GM18526 (cell line): Measurements from ENCODE around the gene MCAM.

ENCODE experiments used
- POLR2A ChIP-seq: IDR thresholded peaks from 3 replicates; pipeline ENCODE4 v1.6.1; 2011; ENCODE audit not compliant: insufficient read length; ENCODE audit errors: extremely low read depth

Gene MCAM

GRCh38 chr11:119307219-119307618 is 9.7 kb downstream of the MCAM start:
- TF ChIP-seq POLR2A: no peak

- TF ChIP-seq POLR2A: no peak
Measured at GRCh38 chr11:119306373-119306890, 10.5 kb downstream of the MCAM start.

GRCh38 chr11:119305556-119306372 is 11.2 kb downstream of the MCAM start:
- no peak for TF ChIP-seq POLR2A

GRCh38 chr11:119303227-119303718 is 13.7 kb downstream of the MCAM start:
- TF ChIP-seq POLR2A: no peak

- TF ChIP-seq POLR2A: no peak
Measured at GRCh38 chr11:119300198-119300964, 16.5 kb downstream of the MCAM start.

DNA sequence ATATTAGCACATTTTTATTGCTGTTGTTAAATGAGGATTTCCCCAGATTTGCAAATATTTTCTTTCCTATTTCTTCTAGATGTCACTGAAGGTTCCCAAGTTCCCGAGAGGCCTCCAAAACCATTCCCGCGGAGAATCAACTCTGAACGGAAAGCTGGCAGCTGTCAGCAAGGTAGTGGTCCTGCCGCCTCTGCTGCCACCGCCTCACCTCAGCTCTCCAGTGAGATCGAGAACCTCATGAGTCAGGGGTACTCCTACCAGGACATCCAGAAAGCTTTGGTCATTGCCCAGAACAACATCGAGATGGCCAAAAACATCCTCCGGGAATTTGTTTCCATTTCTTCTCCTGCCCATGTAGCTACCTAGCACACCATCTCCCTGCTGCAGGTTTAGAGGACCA is 17.5 kb downstream of the MCAM start:
- no peak for TF ChIP-seq POLR2A

- no peak for TF ChIP-seq POLR2A
Measured at GRCh38 chr11:119298726-119299125, 18.2 kb downstream of the MCAM start.

DNA sequence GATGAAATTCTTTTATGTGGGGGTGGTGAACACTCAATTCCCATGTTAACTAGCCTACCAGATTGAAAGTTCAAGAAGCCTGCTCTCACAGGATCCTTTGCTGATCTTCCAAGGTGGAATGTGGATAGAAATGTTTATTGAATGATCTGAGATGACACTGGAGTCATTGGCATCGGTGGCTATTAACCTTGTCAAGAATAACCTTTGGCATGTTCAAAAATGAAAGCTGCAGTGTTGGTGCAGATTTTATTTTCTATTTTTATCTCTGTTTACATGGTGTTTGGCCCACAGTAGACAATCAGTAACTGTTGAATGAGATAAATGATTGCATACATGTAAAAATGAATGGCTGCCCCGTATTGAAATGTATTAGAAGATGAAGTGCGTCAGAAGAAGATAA is 19.0 kb downstream of the MCAM start:
- TF ChIP-seq POLR2A: no peak

DNA sequence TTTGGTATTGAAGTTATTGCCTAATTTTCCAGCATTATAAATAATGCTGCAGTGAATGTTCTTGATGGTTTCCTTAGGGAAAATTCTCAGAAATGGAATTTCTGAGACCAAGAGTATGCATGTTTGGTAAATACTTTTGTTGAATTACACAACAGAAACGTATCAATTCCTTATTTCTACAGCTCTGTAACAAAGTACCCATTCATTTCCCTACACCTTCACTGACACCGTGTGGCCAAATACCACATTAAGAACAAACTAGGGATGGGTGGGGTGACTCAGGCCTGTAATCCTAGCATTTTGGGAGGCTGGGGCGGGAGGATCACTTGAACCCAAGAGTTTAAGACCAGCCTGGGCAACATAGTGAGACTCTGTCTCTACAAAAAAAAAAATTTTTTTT is 21.8 kb downstream of the MCAM start:
- TF ChIP-seq POLR2A: no peak

DNA sequence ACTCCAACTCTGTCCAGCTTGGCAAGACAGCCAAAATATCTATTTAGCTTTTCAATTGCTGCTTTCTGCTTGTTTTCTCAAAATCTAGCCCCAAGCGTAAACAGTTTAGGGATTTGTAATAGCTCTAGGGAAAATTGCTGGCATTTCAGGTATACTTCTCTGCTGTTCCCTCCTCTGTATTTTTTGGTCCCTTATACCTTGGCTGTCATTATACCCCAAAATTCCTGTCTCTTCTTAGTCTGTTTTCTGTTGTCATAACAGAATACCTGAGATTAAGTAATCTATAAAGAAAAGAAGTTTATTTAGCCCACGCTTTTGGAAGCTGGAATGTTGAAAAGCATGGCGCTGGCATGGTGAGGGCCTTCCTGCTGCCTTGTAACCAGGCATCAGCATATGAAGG is 23.5 kb downstream of the MCAM start:
- no peak for TF ChIP-seq POLR2A

DNA sequence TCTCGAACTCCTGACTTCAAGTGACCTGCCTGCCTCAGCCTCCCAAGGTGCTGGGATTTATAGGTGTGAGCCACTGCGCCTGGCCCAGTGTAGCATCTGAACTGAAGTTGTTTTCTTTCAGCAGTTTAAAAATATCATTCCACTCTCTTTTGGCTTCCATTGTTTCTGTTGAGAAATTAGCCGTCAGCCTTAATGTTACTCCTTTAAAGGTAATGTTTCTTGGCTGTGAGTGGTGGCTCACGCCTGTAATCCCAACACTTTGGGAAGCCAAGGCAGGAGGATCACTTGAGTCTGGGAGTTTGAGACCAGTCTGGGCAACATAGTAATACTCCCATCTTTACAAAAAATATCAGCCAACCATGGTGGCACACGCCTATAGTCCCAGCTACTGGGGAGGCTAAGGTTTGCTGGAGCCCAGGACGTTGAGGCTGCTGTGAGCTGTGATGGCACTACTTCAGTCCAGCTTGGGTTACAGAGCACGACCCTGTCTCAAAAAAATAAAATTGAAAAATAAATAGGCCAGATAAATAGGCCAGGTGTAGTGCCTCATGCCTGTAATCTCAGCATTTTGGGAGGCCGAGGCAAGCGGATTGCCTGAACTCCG is 25.9 kb downstream of the MCAM start:
- TF ChIP-seq POLR2A: no peak

DNA sequence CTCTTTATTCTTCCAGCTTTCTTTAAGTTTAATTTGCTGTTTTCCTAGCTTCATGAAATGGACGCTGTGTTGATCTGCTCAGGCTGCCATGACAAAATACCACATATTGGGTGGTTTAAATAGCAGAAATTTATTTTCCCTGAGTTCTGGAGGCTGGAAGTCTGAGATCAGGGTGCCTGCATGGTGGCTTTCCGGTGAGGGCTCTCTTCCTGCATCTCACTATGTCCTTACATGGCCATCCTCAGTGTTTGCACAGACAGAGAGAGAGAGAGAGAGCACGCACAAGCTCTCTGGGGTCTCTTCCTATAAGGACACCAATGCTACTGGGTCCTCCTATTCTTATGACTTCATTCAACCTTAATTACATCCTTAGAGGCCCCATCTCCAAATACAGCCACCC is 28.7 kb downstream of the MCAM start:
- no peak for TF ChIP-seq POLR2A

DNA sequence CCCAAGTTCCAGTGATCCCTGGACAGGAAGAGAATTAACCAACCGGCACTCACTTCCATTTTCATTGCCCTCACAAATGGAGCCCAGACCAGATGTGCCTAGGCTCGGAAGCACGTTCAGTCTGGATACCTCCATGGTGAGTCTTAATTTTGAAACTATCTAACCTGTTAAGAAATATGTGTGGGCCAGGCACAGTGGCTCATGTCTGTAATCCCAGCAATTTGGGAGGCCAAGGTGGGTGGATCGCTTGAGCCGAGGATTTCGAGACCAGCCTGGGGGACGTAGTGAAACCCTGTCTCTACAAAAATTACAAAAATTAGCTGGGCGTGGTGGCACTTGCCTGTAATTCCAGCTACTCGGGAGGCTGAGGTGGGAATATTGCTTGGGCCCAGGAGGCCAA is 31.5 kb downstream of the MCAM start:
- TF ChIP-seq POLR2A: no peak

GRCh38 chr11:119284344-119285157 is 32.4 kb downstream of the MCAM start:
- TF ChIP-seq POLR2A: no peak

GRCh38 chr11:119282495-119282894 is 34.4 kb downstream of the MCAM start:
- no peak for TF ChIP-seq POLR2A
